Body of pancreas (tissue), 4 donors: ENCODE results near the gene F11R.
"Not testable (repeated sequence)": the region's sequence is repeated elsewhere in the genome, so short reads cannot be mapped to it uniquely, and the experiment has no call there.

Source experiments
- CTCF ChIP-seq, 7 experiments: fragments of 450-650 bp in 4 of 7; fragments of 200-600 bp in 3 of 7; sonication (generic) in 3 of 7; IDR thresholded peaks; one replicate each; pipeline ENCODE4 v1.5.1; 2016 to 2019; ENCODE audit warnings: antibody characterized with exemption in 7 of 7
- POLR2A ChIP-seq, 3 donors: fragments of 450-650 bp; IDR thresholded peaks; one replicate each; pipeline ENCODE4 v1.6.1; 2016; ENCODE audit warnings: antibody characterized with exemption in 3 of 3, mild to moderate bottlenecking in 2 of 3

GRCh38 chr1:161019111-161019660 is 1.8 kb downstream of the F11R start:
- TF ChIP-seq CTCF, POLR2A (IDR thresholded peaks at IDR 0.05): not testable (repeated sequence)
